ENCODE data around the gene PRSS21.

The PRSS21 gene

GRCh38 chr16:2857451-2858244 is 40.6 kb downstream of the PRSS21 start, which contains the start of gene PRSS22:
Gene PRSS22, minus strand, starts transcription at chr16:2858170. Its CDS starts 66 bp downstream, at chr16:2858104.
- no peak within 1 kb of the TSS for H3K4me3 ChIP-seq (ENCODE audit: low read depth, low read length)
- no peak for TF ChIP-seq CTCF (IDR thresholded peaks at IDR 0.05; ENCODE audit: low read depth, low read length)

GRCh38 chr16:2858245-2859025 is 41.4 kb downstream of the PRSS21 start:
- no peak overlapping the region for H3K4me3 ChIP-seq (ENCODE audit: low read depth, low read length)

GRCh38 chr16:2859686-2860265 is 42.7 kb downstream of the PRSS21 start:
- TF ChIP-seq CTCF (IDR thresholded peaks at IDR 0.05; ENCODE audit: low read depth, low read length), result no peak
- no peak overlapping the region for H3K4me3 ChIP-seq (ENCODE audit: low read depth, low read length)

More at GRCh38 chr16:2858245-2859025, 41.4 kb downstream of the PRSS21 start:
- TF ChIP-seq CTCF (IDR thresholded peaks at IDR 0.05; ENCODE audit: low read depth, low read length), result no peak

DNA sequence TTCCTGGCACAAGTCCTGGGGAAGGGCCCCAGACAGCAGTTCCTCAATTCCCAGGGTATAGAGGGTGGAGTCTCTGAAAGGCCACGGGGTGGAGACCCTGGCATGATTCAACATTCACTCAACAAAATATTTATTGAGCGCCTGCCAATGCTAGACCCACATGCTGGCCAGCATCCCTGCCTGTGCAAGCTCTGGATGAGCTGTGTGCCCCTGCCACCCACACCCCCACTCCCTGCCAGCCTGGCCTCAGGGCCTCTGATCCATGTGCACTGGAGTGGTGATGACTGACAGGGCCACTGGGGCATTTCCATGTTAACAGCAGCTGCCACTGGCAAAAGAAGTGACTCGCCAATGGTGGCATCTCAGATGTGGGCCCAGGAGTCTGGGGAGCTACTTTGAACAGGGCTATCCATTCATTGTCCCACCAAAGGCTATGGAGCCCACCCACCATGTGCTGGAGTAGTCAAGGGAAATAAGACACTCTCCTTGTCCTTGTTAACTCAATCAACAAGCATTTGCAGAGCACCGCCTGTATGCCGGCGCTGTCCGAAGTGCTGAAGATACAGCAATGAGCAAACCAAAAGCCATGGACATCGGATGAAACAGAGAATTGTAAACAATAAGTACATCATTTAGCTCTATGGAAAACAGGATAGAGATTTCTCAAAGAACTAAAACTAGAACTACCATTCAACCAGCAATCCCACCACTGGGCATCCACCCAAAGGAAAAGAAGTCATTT is 44.0 kb downstream of the PRSS21 start:
- TF ChIP-seq CTCF (IDR thresholded peaks at IDR 0.05; ENCODE audit: low read depth, low read length), result no peak
- no peak overlapping the region for H3K4me3 ChIP-seq (ENCODE audit: low read depth, low read length)

GRCh38 chr16:2865651-2866050 is 48.6 kb downstream of the PRSS21 start:
- H3K4me3 ChIP-seq (ENCODE audit: low read depth, low read length), result no peak overlapping the region
- TF ChIP-seq CTCF (IDR thresholded peaks at IDR 0.05; ENCODE audit: low read depth, low read length), result no peak

GRCh38 chr16:2866431-2866830 is 49.4 kb downstream of the PRSS21 start:
- no peak overlapping the region for H3K4me3 ChIP-seq (ENCODE audit: low read depth, low read length)
- TF ChIP-seq CTCF (IDR thresholded peaks at IDR 0.05; ENCODE audit: low read depth, low read length), result no peak
